Measurements from ENCODE around the gene GAMT. TPM values are rescaled to one million over a fixed set of nuclear protein-coding genes. Genes with fewer than 3 reads are reported as not detected.
A peak's percentile ranks its signal among the peaks of the same experiment; 100 is the strongest.
"Not testable (repeated sequence)": the region's sequence is repeated elsewhere in the genome, so short reads cannot be mapped to it uniquely, and the experiment has no call there.

Gene GAMT
- total RNA-seq, result 10 to 100 TPM; 36.5 to 37.6 TPM

DNA sequence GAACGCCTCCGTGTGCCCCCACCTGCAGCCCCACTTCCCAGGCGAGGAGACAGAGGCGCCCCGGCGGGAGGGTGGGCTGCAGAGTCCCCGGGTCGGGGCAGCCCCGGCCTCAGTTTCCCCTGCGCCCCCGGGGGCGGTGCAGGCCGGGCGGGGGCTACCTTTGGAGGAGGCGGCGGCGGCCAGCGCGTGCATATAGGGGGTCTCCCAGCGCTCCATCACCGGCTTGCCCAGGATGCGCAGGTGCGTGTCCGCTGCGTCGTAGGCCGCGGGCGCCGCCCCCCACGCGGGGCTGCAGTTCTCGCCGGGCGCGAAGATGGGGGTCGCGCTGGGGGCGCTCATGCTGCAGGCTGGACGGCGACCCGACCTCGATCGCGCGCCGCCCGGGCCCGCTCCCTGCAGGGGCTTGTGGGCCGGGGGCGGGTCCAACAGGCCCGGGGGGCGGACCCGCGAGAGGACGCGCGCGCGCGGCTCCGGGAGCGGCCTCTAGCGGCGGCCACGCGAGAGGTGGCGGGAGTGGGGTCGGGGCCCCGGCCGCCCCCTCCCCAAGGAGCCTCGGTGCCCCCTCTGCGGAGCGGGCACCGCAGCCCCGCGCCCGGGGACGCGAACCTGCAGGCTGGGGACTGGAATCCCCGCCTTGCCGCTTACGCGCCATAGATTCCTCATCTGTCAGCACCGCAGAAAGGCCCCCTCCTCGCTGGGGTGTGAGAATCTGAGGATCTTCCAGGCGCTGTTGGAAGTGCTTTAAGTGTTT, at the start of gene GAMT:
Gene GAMT, minus strand, starts transcription at position 405 of the 751 bp plus-strand sequence. Its CDS starts 66 bp downstream, at position 339.
- Mint-ChIP-seq H3K27ac (no peak within 1 kb of the TSS), H3K9me3 (no peaks in the 10 kb centered on the region), H3K27me3 (peaks cover 12% of the 10 kb centered on the region), H3K36me3 (peaks cover 2% of the 10 kb centered on the region), H3K4me1 (peaks cover 10% of the 10 kb centered on the region), H3K4me3 (peak within 1 kb of the TSS; percentile 73)
- DNase-seq, result peak; percentile 63

DNA sequence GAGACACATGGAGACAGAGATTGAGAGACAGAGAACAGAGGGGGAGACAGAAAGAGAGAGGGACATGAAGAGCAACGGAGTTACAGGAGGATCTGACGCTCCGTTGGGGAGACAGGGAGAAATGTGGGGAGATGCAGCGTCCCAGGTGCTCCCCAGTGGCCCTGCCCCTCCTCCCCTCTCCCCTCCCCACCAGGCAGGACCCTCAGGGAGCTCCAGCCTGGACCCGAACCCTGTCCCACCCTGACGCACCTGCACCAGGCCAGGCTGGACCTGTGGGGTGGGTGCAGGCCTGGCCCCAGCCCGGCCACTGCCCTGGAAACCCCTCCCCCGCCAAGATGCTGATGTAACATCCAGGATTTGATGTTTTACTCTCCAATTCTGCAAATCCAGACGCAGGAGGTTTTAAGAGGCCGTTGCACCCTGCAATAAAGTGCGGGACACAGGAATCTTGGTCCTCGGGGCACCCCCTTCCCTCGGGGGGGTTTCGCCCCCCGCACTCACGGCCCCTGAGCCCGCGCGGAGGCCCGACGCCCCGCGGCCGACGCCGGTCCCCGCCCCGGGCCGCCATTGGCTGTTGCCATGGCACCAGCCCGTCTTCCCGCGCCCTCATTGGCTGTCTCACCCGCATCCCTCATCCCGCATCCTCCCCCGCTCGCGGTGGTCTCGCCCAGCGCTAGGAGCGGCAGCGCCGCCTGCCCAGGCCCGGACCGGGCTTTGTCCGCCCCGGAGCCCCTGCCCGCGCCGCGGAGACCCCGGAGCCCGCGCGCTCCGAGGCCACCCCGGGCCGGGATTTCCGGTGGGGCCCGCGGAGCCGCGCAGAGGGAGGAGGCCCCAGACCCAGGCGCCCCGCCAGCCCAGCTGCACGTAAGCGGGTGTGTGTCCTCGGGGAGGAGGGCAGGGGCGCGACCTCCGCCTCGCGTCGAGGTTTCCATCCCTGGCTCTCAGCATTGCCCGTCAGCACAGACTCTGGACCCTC, 48.4 kb upstream of the GAMT start, which contains the start of gene APC2:
Gene APC2, plus strand, starts transcription at position 655 of the 976 bp plus-strand sequence. CDS start 2,881 bp downstream, outside the sequence.
- H3K27ac Mint-ChIP-seq, result peak within 1 kb of the TSS; percentile 4
- H3K4me3 Mint-ChIP-seq, result no peak within 1 kb of the TSS
- peaks cover 8% of the 10 kb centered on the region for H3K4me1 Mint-ChIP-seq
- no peaks in the 10 kb centered on the region for H3K9me3 Mint-ChIP-seq
- H3K27me3 Mint-ChIP-seq, result peaks cover 74% of the 10 kb centered on the region
- H3K36me3 Mint-ChIP-seq, result no peaks in the 10 kb centered on the region
- DNase-seq, result peak; percentile 50

GRCh38 chr19:1447944-1448343, 46.6 kb upstream of the GAMT start:
- Mint-ChIP-seq H3K9me3 (no peaks in the 10 kb centered on the region), H3K27ac (no peak overlapping the region), H3K27me3 (peaks cover 59% of the 10 kb centered on the region), H3K4me1 (peaks cover 10% of the 10 kb centered on the region), H3K36me3 (no peaks in the 10 kb centered on the region), H3K4me3 (no peak overlapping the region)
- no peak for DNase-seq

DNA sequence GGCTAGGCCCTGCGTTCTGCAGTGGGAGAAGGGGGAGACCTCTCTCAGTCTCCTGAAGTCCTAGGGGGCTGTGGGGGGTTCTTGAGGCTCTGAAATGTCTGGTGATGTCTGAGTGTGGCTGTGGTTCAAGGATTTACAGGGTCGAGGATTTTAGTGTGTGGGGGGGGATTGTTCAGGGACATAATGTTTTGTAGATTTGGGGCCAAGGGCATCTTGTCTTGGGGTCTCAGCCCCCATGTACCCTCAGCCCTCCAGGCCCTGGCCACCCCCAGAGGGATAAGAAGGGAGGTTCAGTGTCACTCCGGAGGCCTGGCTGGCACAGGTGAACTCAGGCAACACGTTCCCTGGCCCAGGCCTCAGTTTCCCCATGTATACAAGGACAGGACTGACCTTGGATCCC, 46.2 kb upstream of the GAMT start:
- peaks cover 54% of the 10 kb centered on the region for H3K27me3 Mint-ChIP-seq
- DNase-seq, result no peak
- H3K9me3 Mint-ChIP-seq, result no peaks in the 10 kb centered on the region
- peaks cover 14% of the 10 kb centered on the region for H3K4me1 Mint-ChIP-seq
- peaks cover 3% of the 10 kb centered on the region for H3K36me3 Mint-ChIP-seq
- no peak overlapping the region for H3K27ac Mint-ChIP-seq
- no peak overlapping the region for H3K4me3 Mint-ChIP-seq

DNA sequence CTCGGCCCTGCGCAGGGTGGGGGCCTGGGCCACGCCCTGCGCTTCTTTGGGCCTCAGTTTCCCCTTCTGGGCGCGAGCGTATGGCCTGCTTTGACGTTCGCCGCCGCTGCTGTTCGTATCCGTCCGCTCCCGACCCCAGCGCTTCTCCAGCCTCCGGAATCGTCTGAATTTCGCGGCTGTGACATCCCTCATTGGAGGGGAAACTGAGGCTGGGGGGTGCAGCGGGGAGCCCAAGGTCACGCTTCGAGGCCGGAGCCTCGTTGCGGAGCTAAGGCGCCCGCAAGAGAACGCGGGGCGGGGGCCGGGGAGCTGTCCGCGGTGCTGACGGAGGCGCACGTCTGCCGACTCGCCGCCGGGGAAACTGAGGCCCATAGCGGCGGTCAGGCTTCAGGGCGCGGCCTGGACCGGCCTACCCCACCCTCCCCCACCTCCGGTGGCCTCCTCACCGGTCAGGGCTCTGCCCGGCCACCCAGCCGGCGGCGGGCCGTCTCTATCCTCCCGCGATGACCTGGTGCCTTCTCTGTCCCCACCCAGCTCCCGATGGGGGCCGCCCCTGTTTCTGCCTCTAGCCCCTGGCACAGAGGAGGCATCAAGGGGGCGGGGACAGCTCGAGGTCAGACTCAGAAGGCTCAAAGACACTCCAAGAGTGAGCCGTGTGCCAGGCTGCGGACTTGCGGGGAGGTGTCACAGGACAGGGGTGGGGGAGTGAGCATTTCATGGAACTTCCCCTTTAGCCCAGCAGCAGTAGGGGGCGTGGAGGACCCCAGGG, 45.6 kb upstream of the GAMT start:
- peaks cover 48% of the 10 kb centered on the region for H3K27me3 Mint-ChIP-seq
- no peak for DNase-seq

GRCh38 chr19:1445932-1446712, 44.8 kb upstream of the GAMT start:
- H3K27me3 Mint-ChIP-seq, result peaks cover 41% of the 10 kb centered on the region
- no peak overlapping the region for H3K27ac Mint-ChIP-seq
- peak; percentile 43 for DNase-seq
- H3K9me3 Mint-ChIP-seq, result no peaks in the 10 kb centered on the region
- H3K4me3 Mint-ChIP-seq, result no peak overlapping the region
- peaks cover 17% of the 10 kb centered on the region for H3K36me3 Mint-ChIP-seq
- peaks cover 20% of the 10 kb centered on the region for H3K4me1 Mint-ChIP-seq

More for the DNA sequence above, 45.6 kb upstream of the GAMT start:
- peaks cover 9% of the 10 kb centered on the region for H3K36me3 Mint-ChIP-seq
- no peaks in the 10 kb centered on the region for H3K9me3 Mint-ChIP-seq
- no peak overlapping the region for H3K4me3 Mint-ChIP-seq
- H3K27ac Mint-ChIP-seq, result no peak overlapping the region
- peaks cover 18% of the 10 kb centered on the region for H3K4me1 Mint-ChIP-seq

DNA sequence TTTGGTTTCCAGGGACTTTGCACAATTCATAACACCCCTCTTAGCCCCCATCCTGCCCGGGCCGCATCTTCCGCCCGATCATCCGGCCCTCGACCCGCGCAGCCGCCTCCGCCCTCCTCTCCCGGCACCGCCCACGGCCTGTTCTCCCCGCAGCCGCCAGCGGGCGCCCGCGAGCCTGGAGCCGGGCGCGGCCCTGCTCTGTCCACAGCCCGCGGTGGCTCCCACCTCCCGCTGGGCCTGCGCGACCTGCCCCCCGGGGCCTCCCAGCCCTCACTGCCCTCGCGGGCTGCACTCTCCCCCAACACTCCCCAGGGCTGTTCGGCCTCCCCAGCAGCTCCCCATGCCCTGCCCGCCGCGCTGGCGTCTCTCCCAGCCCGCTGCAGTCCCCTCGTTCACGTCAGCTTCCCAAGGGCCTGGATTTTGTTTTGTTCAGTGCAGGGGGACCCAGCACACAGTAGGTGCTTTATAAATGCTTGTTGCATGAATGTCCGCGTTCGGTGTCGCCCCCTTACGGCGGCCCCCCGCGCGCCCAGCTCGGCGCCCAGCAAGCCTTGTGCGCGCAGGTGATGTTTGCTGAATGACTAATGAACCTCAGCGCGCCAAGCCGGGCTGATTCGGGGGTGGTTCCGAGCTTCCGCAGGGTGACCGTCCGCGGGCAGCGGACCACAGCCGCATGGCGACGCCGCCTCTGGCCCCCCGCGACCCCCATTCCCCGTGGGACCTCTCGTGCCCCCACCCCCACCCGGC, 44.0 kb upstream of the GAMT start:
- Mint-ChIP-seq H3K27me3 (peaks cover 33% of the 10 kb centered on the region), H3K4me1 (peaks cover 21% of the 10 kb centered on the region), H3K27ac (no peak overlapping the region), H3K4me3 (peak overlapping the region; percentile 45), H3K36me3 (peaks cover 25% of the 10 kb centered on the region), H3K9me3 (no peaks in the 10 kb centered on the region)
- peak; percentile 88 for DNase-seq

DNA sequence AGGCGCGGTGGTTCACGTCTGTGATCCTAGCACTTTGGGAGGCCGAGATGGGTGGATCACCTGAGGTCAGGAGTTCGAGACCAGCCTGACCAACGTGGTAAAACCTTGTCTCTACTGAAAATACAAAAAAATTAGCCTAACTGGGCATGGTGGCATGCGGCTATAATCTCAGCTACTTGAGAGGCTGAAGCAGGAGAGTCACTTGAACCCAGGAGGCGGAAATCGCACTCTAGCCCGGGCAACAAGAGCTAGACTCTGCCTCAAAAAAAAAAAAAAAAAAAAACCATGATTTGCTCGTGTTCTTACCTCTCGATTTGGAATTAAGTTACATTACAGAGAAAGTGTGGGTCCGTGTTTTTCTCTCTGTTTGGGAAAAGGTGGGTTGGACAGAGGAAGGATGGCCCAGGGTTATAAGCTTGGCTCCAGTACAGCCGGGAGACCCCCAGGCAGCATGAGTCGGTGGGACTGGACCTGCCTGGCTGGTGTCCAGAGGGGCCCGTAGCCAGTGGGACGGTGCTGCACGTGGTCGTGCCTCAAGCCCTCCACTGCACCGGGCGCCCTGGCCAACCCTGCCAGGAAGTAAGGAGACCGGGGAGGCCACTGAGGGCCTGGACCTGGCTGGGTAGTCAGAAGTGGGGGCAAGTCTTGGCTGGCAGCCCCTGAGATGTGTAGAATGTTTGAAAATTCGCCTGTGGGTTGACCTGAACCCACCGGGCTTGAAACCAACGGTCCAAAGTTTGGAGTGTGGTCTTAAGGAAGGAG, 40.5 kb upstream of the GAMT start:
- H3K9me3 Mint-ChIP-seq, result no peaks in the 10 kb centered on the region
- H3K36me3 Mint-ChIP-seq, result peaks cover 46% of the 10 kb centered on the region
- H3K4me3 Mint-ChIP-seq, result peak overlapping the region; percentile 37
- peaks cover 33% of the 10 kb centered on the region for H3K4me1 Mint-ChIP-seq
- DNase-seq, result no peak
- peak overlapping the region; percentile 46 for H3K27ac Mint-ChIP-seq
- peaks cover 3% of the 10 kb centered on the region for H3K27me3 Mint-ChIP-seq

DNA sequence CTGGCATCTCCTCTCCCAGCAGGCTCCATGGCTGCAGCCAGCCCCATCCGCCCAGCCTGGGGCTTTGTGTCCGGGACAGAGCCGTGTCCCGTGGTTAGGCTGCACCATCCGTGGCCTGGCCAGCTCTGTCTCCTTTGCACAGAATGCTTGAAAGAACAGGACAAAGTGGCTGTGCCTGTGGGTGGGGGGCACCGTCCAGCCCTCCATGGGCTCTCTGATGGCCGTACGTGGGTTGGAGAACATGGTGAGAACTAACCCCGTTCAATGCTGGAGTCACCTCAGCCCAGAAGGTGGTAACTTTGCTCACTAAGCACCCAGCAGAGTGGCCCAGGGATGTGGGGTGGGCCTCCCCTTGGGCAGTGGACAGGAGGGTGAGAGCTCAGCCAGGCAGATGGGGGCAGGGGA, 39.7 kb upstream of the GAMT start:
- Mint-ChIP-seq H3K36me3 (peaks cover 46% of the 10 kb centered on the region), H3K27me3 (no peaks in the 10 kb centered on the region), H3K27ac (peak overlapping the region; percentile 65), H3K4me3 (peak overlapping the region; percentile 99), H3K9me3 (no peaks in the 10 kb centered on the region), H3K4me1 (peaks cover 33% of the 10 kb centered on the region)
- DNase-seq, result no peak

DNA sequence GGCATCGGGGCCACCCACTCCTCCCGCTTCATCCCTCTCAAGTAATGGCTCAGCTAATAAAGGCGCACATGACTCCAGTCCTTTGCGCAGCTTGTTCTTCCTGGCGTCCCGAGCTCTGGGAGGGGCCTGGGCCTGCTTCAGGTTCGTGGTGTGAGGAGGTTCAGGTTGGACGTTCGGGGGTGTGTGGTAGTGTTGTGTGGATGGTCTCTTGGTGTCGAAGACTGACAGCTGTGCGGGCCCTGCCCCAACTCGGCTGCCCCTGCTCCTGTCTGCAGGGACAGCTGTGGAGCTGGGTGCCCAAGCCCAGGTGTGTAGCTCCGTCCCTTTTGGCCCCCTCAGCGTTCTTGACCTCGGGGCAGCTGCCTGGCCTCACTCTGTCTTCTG, 39.1 kb upstream of the GAMT start:
- H3K27ac Mint-ChIP-seq, result peak overlapping the region; percentile 65
- peaks cover 47% of the 10 kb centered on the region for H3K36me3 Mint-ChIP-seq
- H3K27me3 Mint-ChIP-seq, result no peaks in the 10 kb centered on the region
- no peak for DNase-seq
- H3K4me1 Mint-ChIP-seq, result peaks cover 33% of the 10 kb centered on the region
- peak overlapping the region; percentile 99 for H3K4me3 Mint-ChIP-seq
- H3K9me3 Mint-ChIP-seq, result no peaks in the 10 kb centered on the region

DNA sequence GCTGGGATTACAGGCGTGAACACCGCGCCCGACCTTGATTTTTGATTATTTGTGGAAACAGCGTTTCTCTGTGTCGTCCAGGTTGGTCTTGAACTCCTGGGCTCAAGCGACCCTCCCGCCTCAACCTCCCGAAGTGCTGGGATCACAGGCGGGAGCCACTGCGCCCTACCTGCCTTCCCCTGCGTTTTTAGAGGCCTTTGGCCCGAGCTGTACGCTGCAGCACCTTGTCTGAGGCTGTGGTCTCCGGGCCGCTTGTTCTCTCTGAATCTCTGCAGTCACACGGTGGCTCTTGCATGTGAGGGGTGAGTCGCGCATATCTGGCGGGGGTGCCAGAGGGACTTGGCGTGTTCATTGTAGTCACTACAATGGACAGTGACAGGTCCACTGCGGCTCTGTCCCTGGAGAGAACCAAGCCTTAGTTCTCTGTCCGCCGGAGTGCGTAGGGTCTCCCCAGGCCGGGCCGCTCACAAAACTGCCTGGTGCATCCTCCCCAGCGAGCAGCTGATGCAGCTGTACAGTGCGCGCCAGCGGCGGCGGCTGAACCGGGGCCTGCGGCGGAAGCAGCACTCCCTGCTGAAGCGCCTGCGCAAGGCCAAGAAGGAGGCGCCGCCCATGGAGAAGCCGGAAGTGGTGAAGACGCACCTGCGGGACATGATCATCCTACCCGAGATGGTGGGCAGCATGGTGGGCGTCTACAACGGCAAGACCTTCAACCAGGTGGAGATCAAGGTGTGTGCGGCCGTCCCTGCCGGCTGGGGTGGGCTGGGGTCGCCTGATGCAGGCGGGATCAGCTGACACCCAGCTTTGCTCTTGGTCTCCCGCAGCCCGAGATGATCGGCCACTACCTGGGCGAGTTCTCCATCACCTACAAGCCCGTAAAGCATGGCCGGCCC, 38.4 kb upstream of the GAMT start:
- not testable (repeated sequence) for DNase-seq, H3K27me3 Mint-ChIP-seq, H3K9me3 Mint-ChIP-seq
- H3K4me1 Mint-ChIP-seq, result peaks cover 29% of the 10 kb centered on the region
- H3K4me3 Mint-ChIP-seq, result peak overlapping the region; percentile 99
- H3K36me3 Mint-ChIP-seq, result peaks cover 49% of the 10 kb centered on the region
- peak overlapping the region; percentile 88 for H3K27ac Mint-ChIP-seq

GRCh38 chr19:1438933-1439354, 37.6 kb upstream of the GAMT start:
- no peak for DNase-seq
- Mint-ChIP-seq H3K4me1 (peaks cover 27% of the 10 kb centered on the region), H3K27ac (peak overlapping the region; percentile 88), H3K9me3 (no peaks in the 10 kb centered on the region), H3K27me3 (no peaks in the 10 kb centered on the region), H3K4me3 (peak overlapping the region; percentile 99), H3K36me3 (peaks cover 49% of the 10 kb centered on the region)

Measured in activated naive CD8-positive, alpha-beta T cell treated with anti-CD3 and anti-CD28 coated beads for 36 hours (primary cell).